Stimulated activated CD4-positive, alpha-beta T cell treated with anti-CD3 and anti-CD28 coated beads, Interleukin-12 subunit alpha, Interleukin-12 subunit beta, amount 100 ng/mL, for 4 hours (primary cell): Measurements from ENCODE around the gene FAM78B.

Experiments
- DNase-seq: peaks from one replicate; pipeline ENCODE4 v3.0.0-alpha.2; 2020

The FAM78B gene

GRCh38 chr1:166062421-166063070, 104.3 kb downstream of the FAM78B start:
- DNase-seq = no peak

DNA sequence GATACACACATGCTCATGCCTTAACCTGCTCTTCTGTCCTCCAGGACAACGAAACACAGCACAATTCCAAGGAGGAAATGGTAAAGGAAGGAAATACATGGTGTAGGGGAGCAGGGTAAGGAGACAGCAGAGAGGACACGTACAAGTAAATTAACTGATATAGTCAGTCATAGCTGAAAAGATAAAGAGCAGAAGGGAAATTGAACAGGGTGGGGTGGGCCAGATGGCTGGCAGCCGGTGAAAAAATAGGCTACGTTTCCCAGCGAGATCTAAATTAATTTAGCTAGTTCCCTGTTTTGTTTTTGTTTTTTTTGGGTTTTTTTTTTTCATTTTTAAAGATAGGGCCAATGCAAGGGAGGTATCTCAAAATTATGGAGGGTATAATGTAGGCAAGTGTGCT, 109.2 kb downstream of the FAM78B start:
- no peak for DNase-seq

DNA sequence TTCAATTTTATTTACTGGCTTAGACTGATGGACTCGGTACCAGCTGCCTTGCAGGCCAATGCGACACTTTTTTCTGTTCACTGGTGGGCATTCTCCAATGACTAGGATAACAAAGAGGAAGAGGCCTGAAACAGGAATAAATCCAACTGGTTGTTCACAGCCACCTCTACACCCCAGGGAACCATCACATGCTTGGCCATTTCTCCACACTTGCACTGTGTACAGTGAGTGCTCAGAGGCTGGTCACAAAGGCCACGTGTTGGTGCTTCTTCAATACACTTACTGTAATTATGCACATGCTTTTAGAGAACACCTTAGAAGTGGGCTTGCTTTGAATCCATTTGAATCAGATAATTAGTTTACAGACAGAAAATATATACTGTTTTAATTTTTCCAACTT, 113.4 kb downstream of the FAM78B start:
- no peak for DNase-seq

GRCh38 chr1:166040202-166040997, 126.4 kb downstream of the FAM78B start:
- no peak for DNase-seq

- DNase-seq = no peak
Measured at GRCh38 chr1:166039436-166040201, 127.2 kb downstream of the FAM78B start.

DNA sequence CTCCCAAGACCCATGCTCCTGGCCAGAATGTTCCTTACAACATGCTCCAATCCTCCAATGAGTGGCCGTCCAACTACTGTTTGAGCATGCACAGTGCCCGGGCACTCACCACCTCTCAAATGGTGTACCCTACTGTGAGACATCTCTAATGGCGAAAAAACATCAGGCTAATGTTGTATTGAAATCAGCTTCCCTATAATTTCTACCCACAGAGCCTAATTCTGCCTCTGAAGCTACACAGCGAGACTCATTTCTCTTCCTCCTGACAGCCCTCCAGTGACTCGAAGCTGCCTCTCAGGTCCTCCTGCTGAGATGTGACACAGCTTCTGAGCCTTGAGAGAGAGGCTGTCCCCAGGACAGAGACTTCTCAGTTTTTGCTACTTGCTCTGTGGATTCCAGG, 130.7 kb downstream of the FAM78B start:
- no peak for DNase-seq

DNA sequence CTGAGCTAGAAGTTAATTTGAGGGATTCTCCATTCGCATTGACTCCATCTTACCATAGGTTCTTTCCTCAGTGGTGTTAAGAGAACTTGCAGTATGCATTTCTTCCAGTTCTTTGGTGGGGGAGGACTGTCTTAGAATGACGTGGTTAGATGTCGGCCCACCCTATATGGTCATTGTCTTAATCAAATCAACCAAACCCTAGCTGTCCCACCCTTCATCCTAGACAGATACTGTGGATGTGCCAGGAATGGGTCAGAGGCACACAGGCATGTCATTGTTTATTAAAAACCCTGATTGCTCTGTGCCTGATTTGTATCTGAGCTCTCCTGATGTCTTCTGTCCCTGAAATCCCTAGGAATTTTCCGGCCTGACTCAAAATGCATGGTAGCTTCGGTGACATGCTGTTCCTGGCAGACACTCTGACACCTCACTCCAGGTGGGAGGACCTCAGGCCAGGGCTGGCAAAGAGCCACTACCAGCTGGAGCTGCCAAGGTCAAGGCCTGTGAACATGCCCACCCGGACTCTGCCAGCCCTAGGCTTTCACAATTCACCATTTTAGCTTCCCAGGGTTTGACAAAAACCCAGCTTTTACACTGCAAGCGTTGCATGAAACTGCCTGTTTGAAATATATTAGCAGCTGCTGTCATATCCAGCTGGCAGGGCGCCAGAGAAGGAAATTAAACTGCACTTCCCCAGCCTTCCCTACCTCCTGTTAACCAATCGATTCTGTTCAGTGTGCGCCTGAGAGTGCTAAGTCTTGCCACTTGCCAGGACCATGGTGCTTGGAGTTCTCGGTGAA, 134.0 kb downstream of the FAM78B start:
- no peak for DNase-seq

- no peak for DNase-seq
Measured at GRCh38 chr1:166031932-166032571, 134.7 kb downstream of the FAM78B start.

DNA sequence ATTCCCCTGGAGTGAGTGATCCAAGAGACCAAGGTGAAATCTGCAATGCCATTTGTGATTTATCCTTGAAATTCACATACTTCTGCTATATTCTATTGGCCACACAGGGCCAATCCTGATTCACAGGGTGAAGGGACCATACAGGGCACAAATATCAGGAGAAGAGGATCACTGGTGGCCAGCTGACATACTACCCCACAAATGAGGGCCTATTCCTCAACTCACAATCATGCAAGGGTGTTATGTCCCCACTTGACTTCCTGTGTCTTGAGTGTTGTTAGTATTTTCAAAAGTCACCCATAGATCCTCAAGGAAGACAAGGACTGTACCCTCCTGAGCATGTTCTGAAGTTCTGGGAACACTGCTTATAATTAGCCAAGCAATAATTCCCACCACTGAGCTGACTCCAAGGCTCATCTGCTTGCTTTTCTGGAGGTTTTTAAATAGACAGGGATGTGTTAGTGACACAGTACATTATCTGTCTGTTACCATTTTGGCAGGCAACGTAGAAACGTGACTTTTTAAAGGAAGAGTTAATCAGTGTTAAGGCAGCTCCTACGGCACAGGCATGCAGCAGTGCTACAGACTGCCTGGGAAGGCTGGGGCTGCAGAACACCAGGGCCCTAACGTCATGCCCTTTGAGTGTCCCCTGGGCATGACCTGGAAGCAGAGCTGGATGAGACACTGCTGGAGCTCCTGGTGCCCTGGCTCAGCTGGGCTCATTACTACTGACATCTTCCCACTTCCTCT, 137.4 kb downstream of the FAM78B start:
- no peak for DNase-seq

- no peak for DNase-seq
Measured at GRCh38 chr1:166026555-166026954, 140.2 kb downstream of the FAM78B start.

- no peak for DNase-seq
Measured at GRCh38 chr1:166026143-166026542, 140.7 kb downstream of the FAM78B start.

- no peak for DNase-seq
Measured at GRCh38 chr1:166020210-166020609, 146.6 kb downstream of the FAM78B start.
